HepG2 (cell line): ENCODE data around the gene CLDN20. TPM values are rescaled to one million over a fixed set of nuclear protein-coding genes. Genes with fewer than 3 reads are reported as not detected.
A peak's percentile ranks its signal among the peaks of the same experiment; 100 is the strongest.

Experiments used
- BCL6 ChIP-seq: IDR thresholded peaks from 2 replicates; pipeline ENCODE4 v1.6.1; 2016; ENCODE audit warnings: missing genetic modification reagents, missing compliant biosample characterization
- DNMT3B ChIP-seq: conservative IDR thresholded peaks from 2 replicates; pipeline ENCODE4 v1.6.1; 2016; ENCODE audit warnings: missing biosample characterization, control low read depth
- ESRRA ChIP-seq: sonication (generic); formaldehyde crosslinking; IDR thresholded peaks from 2 replicates; pipeline ENCODE4 v1.5.1; 2020; ENCODE audit warnings: mild to moderate bottlenecking, low read depth, missing genetic modification reagents
- GATAD1 ChIP-seq: IDR thresholded peaks from 2 replicates; pipeline ENCODE4 v1.6.1; 2016; ENCODE audit warnings: missing genetic modification reagents, missing compliant biosample characterization
- MED1 ChIP-seq: sonication (generic); formaldehyde crosslinking; IDR thresholded peaks from 2 replicates; pipeline ENCODE4 v1.4.0; 2020; ENCODE audit warnings: missing genetic modification reagents
- NR2F2 ChIP-seq: IDR thresholded peaks from 2 replicates; pipeline ENCODE4 v1.6.1; 2012; ENCODE audit warnings: low read depth, inconsistent platforms, borderline replicate concordance
- RBM39 ChIP-seq: fragments of 200-400 bp; formaldehyde crosslinking; IDR thresholded peaks from one replicate; pipeline ENCODE4 v1.6.1; 2018; ENCODE audit warnings: antibody characterized with exemption, mild to moderate bottlenecking, low read depth, low read length; ENCODE audit not compliant: poor library complexity, severe bottlenecking
- TRIM24 ChIP-seq: sonication (generic); formaldehyde crosslinking; IDR thresholded peaks from 2 replicates; pipeline ENCODE4 v1.8.0; 2022; ENCODE audit warnings: mild to moderate bottlenecking, missing genetic modification reagents
- ZNF331 ChIP-seq: sonication (generic); formaldehyde crosslinking; IDR thresholded peaks from 2 replicates; pipeline ENCODE4 v1.4.0; 2020; ENCODE audit warnings: missing genetic modification reagents
- ZNF577 ChIP-seq: sonication (generic); formaldehyde crosslinking; IDR thresholded peaks from 2 replicates; pipeline ENCODE4 v1.4.0; 2020; ENCODE audit warnings: mild to moderate bottlenecking, low read depth, missing genetic modification reagents, borderline replicate concordance
- ZNF749 ChIP-seq: sonication (generic); formaldehyde crosslinking; IDR thresholded peaks from 2 replicates; pipeline ENCODE4 v1.8.0; 2022; ENCODE audit warnings: mild to moderate bottlenecking, missing genetic modification reagents, moderate library complexity, borderline replicate concordance
- polyA plus RNA-seq, 8 experiments: library from polyadenylated mRNA; depleted of rRNA in 3 of 8; stranded (reverse) in 7 of 8; unstranded in 1 of 8; fragments of >200 nt; fragmentation: Illumina TruSeq in 4 of 8; extraction: Trizol in 4 of 8; gene quantifications; 2 replicates each; pipeline versions ENCODE4 v1.2.1 to v1.2.3, GENCODE V29; 2011 to 2016; ENCODE audit warnings: low read depth in 4 of 8, missing spikeins in 1 of 8, mixed read lengths in 1 of 8; ENCODE audit not compliant: insufficient read depth in 1 of 8
- total RNA-seq, 5 experiments: library from RNA; depleted of rRNA; stranded (reverse); fragments of >200 nt; fragmentation: Illumina TruSeq; extraction: Trizol; gene quantifications; 2 replicates each; pipeline ENCODE4 v1.2.3, GENCODE V29; 2016; ENCODE audit warnings: low read depth in 1 of 5
- TF ChIP-seq, protein P1 (sequence below): IDR thresholded peaks from 2 replicates; pipeline ENCODE4 v1.6.1; 2016; ENCODE audit warnings: low read depth, missing genetic modification reagents, missing compliant biosample characterization
- TF ChIP-seq, protein P2 (sequence below): IDR thresholded peaks from 2 replicates; pipeline ENCODE4 v1.6.1; 2016; ENCODE audit warnings: mild to moderate bottlenecking, missing biosample characterization, missing genetic modification reagents
- TF ChIP-seq, protein P3 (sequence below): sonication (generic); formaldehyde crosslinking; IDR thresholded peaks from 2 replicates; pipeline ENCODE4 v1.4.0; 2020; ENCODE audit warnings: missing genetic modification reagents
- TF ChIP-seq, protein P4 (sequence below): sonication (generic); formaldehyde crosslinking; IDR thresholded peaks from 2 replicates; pipeline ENCODE4 v1.8.1; 2022; ENCODE audit warnings: low read depth, mild to moderate bottlenecking, missing genetic modification reagents

Gene CLDN20
- total and polyA plus RNA-seq, 2 of the 13 experiments (the other 11 are each of a cell fraction or from before 2014, with no cell fraction given) = not detected

DNA sequence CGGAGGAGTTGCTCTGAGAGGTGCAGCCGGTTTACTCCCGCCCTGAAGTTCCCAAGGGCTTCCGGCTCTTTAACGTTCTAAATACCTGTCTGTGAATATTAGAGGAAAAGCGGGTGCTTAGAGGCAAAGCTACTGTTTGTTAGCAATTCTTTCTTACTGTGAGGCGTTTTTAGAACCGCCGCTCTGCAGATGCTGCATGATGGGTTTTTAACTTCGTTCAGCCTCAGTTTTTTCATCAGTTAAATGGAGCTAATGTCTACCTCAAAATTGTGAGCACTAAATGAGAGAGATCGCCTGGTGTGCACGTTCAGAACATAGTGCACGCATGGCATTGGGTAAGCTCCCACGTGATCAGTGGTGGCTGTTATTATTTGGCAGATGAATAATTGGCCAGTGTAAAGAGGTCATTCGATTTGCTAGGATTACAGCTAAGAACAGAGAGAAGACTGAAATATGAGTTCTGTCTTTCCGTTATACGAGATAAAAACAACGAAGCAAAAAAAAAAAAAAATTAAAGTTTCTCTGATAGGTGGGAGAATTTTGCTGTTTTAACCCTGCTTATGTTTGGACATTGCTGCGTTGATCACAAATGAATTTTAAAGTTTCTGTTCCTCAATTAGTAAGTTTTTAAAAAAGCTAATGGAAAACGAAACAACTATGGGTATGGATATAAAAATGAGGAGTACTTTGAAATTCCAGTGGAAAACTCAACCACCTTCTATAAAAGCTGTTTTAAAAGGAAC lies 51.1 kb downstream of the CLDN20 start (continued):
- TF ChIP-seq, protein P1, sequence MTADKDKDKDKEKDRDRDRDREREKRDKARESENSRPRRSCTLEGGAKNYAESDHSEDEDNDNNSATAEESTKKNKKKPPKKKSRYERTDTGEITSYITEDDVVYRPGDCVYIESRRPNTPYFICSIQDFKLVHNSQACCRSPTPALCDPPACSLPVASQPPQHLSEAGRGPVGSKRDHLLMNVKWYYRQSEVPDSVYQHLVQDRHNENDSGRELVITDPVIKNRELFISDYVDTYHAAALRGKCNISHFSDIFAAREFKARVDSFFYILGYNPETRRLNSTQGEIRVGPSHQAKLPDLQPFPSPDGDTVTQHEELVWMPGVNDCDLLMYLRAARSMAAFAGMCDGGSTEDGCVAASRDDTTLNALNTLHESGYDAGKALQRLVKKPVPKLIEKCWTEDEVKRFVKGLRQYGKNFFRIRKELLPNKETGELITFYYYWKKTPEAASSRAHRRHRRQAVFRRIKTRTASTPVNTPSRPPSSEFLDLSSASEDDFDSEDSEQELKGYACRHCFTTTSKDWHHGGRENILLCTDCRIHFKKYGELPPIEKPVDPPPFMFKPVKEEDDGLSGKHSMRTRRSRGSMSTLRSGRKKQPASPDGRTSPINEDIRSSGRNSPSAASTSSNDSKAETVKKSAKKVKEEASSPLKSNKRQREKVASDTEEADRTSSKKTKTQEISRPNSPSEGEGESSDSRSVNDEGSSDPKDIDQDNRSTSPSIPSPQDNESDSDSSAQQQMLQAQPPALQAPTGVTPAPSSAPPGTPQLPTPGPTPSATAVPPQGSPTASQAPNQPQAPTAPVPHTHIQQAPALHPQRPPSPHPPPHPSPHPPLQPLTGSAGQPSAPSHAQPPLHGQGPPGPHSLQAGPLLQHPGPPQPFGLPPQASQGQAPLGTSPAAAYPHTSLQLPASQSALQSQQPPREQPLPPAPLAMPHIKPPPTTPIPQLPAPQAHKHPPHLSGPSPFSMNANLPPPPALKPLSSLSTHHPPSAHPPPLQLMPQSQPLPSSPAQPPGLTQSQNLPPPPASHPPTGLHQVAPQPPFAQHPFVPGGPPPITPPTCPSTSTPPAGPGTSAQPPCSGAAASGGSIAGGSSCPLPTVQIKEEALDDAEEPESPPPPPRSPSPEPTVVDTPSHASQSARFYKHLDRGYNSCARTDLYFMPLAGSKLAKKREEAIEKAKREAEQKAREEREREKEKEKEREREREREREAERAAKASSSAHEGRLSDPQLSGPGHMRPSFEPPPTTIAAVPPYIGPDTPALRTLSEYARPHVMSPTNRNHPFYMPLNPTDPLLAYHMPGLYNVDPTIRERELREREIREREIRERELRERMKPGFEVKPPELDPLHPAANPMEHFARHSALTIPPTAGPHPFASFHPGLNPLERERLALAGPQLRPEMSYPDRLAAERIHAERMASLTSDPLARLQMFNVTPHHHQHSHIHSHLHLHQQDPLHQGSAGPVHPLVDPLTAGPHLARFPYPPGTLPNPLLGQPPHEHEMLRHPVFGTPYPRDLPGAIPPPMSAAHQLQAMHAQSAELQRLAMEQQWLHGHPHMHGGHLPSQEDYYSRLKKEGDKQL (CRISPR knock-in tag) = 0 out of 2 replicates have a peak, but pooled peaks have one; percentile 57
- TF ChIP-seq RBM39 (no peak), ZNF749 (0 out of 2 replicates have a peak, but pooled peaks have one; percentile 46), ZNF331 (CRISPR knock-in tag) (no peak; the same call in none of the 2 replicates), NR2F2 (no peak), GATAD1 (CRISPR knock-in tag) (no peak; the same call in 1 of the 2 replicates), ESRRA (CRISPR knock-in tag) (no peak), MED1 (CRISPR knock-in tag) (peak; percentile 70), DNMT3B (CRISPR knock-in tag) (peak; percentile 77; the same call in 1 of the 2 replicates), TRIM24 (no peak), BCL6 (CRISPR knock-in tag) (peak; percentile 57; the same call in 1 of the 2 replicates), ZNF577 (CRISPR knock-in tag) (no peak)
- TF ChIP-seq, protein P2, sequence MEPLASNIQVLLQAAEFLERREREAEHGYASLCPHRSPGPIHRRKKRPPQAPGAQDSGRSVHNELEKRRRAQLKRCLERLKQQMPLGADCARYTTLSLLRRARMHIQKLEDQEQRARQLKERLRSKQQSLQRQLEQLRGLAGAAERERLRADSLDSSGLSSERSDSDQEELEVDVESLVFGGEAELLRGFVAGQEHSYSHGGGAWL (CRISPR knock-in tag) = no peak; the same call in 1 of the 2 replicates
- TF ChIP-seq, protein P3, sequence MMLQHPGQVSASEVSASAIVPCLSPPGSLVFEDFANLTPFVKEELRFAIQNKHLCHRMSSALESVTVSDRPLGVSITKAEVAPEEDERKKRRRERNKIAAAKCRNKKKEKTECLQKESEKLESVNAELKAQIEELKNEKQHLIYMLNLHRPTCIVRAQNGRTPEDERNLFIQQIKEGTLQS (CRISPR knock-in tag) = no peak
- TF ChIP-seq, protein P4, sequence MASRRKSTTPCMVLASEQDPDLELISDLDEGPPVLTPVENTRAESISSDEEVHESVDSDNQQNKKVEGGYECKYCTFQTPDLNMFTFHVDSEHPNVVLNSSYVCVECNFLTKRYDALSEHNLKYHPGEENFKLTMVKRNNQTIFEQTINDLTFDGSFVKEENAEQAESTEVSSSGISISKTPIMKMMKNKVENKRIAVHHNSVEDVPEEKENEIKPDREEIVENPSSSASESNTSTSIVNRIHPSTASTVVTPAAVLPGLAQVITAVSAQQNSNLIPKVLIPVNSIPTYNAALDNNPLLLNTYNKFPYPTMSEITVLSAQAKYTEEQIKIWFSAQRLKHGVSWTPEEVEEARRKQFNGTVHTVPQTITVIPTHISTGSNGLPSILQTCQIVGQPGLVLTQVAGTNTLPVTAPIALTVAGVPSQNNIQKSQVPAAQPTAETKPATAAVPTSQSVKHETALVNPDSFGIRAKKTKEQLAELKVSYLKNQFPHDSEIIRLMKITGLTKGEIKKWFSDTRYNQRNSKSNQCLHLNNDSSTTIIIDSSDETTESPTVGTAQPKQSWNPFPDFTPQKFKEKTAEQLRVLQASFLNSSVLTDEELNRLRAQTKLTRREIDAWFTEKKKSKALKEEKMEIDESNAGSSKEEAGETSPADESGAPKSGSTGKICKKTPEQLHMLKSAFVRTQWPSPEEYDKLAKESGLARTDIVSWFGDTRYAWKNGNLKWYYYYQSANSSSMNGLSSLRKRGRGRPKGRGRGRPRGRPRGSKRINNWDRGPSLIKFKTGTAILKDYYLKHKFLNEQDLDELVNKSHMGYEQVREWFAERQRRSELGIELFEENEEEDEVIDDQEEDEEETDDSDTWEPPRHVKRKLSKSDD = no peak
